A172 (cell line): ENCODE measurements around the gene OPN4. TPM values are rescaled to one million over a fixed set of nuclear protein-coding genes. Genes with fewer than 3 reads are reported as not detected.
A peak's percentile ranks its signal among the peaks of the same experiment; 100 is the strongest.

Experiments used
- DNase-seq: peaks from one replicate; pipeline ENCODE4 v3.0.0-alpha.2; 2015; ENCODE audit warnings: low spot score
- total RNA-seq: library from RNA; depleted of rRNA; stranded (reverse); fragments of >200 nt; shearing (Covaris generic); gene quantifications from 2 replicates; pipeline ENCODE4 v1.2.3, GENCODE V29; 2014

Gene OPN4
- total RNA-seq, 1 experiment from 2014 or later: not detected

DNA sequence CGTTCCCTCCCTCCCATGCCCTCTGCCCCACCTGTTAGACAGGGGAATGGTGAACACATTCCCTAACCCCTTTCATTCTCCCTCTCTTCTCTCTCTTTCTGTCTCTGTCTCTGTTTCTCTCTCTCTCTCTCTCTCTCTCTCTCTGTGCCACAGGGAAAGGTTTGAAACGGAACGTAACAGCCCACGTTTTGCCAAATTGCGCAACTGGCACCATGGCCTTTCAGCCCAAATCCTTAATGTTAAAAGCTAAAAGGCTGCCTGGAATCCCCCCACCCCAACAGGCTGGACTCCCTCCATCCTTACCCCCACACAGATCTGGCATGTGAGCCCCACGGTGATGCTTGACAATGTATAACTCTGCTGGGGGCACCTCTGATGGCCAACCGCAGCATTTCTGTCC lies 44.8 kb downstream of the OPN4 start:
- no peak for DNase-seq

DNA sequence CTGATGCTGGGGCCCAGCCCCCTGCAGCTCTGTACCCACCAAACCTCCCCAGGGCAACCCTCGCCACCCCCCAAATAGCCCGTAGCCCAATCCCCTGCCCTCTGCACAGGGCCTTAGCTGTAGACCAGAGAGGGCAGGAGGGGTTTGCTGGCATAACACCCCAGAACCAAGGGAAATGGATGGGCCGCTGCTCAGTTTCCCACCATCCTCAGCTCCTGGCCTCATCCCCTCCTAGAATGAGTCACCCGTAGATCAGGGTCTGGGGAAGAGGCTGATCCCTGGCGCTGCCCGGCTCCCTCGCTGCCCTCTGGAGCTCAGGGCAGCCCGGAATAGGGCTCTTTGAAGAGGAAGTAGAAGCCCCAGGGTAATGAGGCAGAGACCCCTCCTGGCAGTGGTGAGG lies 45.2 kb downstream of the OPN4 start:
- DNase-seq: no peak

DNA sequence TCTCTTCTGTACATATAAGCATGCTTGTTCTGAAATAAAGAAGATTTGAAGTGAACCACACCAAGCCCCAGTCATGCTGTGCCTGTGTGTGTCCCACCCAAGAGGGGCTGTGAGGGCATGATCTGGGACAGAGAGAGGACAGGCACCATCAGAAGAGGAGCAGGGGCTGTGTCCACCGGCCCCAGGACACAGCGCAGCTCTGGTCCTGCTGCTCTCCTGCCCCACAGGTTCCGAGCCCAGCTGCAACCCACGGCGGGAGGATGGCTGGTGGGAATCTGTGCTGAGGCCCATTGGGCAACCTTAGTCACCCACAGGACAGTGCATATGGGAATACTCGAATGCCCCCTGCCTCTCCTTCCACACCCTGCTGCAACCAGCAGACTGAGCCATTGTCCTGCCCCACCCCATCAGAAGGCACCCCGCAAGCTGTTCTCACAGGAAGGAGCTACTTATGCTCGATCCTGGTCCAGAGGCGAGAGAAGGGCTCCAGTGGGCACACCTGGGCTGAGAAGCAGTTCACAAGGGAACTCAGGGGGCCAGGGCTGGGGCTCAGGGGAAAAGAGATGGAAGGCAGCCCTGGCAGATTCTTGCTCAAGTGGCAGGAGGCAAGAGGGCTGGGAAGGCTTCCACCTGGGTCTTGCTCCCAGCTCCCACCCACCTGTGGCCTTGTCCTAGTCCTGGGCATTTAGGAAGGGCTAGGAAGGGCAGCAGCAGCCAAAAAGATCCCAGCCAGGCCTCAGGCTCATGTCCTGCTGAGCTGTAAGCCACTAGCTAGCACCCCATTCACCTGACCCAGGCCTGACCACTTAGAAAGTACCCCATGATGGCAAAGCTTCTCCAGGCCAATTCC lies 45.9 kb downstream of the OPN4 start:
- DNase-seq: no peak

DNA sequence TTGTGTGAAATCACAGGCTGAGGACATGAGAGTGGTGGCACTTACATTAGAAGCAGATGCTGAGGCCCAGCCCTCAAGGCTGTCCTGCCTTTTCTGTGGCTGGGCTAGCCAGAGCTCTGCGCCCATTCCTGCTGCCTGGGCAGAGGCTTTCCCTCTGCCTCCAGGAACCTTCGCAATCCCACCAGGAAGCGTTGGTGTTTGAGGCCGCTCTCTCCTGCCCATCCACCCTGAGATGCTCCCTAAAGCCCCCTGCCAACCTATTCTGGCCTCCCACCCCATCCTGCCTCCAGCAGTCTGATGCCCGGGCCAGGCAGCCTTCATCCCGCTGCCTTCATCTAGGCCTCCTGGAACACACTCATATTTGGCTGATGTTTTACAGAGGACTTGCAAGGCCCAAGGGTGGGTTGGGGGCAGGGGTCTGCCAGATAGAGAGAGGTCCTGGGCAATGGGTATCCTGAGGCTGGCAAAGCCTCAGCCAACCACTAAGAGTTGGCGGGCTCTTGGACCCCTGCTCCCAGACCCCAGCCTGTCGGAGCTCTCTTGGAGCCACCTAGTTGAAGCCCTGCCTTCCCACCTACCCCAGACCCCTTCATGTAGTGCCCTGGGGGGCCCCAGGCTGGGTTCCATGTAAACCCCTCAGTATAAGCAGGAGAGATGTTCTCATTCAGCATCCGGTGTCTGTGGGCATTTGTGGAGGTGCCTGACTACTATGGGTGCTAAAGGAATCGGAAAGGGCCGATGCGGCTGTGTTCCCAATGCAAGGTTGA lies 46.7 kb downstream of the OPN4 start:
- no peak for DNase-seq

DNA sequence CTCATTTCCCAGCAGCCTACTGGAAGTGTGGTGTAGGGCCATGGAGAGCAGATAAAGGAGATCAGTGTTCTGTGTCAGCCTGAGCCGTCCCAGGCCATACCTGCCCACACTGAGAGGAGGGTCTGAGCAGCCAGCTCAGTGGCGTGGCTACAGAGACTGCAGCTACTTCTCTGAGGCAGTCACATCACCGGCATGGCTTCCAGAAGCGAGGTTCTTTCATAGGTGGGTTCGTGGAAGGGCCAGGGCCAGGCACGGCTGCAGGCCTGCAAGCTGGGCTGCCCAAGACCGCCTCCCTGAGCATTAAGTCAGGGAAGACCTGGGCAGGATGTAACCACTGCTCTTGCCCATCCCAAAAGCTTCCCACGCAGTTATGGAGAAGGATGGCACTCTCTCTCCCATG lies 48.8 kb downstream of the OPN4 start:
- no peak for DNase-seq

DNA sequence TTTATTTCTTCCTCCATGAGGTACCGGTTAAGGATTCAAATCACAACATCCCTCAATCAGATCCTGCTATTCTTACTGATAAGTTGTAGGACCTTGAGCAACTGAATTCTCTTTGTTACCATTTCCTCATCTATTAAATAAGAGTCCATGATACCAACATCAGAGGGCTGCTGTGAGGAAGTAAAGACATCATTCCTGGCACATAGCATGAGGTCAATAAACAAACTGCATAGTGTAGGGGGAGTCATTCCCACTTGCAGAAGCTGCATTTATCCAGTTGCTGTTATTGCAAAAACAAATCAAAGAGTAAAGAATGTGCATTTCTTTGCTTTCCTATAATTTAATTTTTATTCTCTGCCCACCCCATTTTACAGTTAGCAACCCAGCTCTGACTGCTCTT lies 50.8 kb downstream of the OPN4 start:
- DNase-seq: no peak

DNA sequence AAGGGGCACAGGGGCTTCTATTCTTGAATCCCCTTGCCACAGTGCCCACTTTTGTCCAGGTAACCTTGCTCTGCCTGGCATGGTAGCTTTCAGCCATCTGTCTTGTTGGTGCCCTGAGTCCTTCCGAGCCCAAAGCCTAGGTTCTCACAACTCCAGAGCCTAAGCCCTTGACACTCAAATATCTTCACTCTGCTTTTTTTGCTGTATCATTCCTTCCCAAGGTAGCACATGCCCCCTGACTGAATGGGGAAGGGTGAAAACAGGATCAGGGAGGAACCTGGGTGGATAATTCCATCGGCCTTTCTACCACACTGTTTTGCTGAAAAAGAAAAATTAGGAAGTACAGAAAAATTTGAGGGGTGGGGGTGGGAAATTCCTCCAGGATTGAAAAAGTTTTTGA lies 51.6 kb downstream of the OPN4 start:
- DNase-seq: no peak

DNA sequence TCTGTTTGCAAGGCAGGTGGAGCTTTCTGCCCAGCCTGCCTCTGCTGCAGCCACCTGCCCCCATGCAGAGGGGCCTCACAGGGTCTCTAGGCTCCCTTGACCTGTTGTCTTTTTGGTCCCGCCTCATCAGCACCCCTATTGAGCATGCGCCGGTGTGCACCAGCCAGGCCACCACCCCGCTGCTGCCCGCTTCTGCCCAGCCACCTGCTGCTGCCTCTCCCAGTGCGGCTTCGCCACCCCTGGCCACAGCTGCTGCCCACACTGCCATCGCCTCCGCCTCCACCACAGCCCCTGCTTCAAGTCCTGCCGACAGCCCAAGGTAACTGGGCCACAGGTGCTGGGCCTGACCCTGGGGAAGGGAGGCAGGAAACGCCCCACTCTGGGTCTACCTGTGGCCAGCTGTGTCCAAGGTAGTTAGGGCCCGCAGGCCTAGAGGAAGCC lies 52.1 kb downstream of the OPN4 start:
- no peak for DNase-seq

DNA sequence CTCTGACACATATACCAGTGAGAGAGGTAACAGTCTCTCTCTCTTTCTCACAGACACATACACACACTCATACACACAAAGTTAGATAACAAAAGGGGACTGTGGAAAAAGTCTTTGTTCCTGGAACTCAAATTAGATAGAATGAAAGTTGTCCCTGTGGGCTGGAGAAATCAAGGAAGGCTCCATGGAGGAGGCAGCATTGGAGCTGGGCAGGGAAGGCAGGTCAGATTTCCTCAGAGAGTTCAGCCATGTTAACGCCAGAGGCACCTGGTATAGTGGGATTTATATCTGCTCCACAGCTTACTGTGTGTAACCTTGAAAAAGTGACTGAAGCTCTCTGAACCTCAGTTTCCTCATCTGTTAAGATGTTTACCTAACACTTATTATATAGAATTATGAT lies 52.6 kb downstream of the OPN4 start:
- DNase-seq: no peak

DNA sequence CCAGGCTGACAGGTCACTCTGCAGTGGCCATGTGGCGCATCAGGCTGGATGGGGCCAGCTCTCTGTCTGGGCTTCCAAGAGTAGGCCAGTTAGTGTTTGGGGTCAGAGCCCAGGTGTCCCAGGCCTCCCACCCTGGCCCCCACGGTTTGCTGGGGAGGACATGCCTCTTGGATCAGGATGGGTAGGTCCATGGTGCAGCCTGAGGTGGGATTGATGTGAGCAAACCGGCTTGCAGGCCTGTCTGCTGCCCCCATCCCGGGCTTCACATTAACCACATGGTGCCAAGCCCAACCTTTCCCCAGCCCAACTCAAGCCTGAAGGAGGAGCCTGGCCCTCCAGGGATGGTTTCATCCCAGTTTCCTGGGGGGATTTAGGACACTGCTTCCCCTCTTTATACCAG lies 53.2 kb downstream of the OPN4 start:
- DNase-seq: no peak

DNA sequence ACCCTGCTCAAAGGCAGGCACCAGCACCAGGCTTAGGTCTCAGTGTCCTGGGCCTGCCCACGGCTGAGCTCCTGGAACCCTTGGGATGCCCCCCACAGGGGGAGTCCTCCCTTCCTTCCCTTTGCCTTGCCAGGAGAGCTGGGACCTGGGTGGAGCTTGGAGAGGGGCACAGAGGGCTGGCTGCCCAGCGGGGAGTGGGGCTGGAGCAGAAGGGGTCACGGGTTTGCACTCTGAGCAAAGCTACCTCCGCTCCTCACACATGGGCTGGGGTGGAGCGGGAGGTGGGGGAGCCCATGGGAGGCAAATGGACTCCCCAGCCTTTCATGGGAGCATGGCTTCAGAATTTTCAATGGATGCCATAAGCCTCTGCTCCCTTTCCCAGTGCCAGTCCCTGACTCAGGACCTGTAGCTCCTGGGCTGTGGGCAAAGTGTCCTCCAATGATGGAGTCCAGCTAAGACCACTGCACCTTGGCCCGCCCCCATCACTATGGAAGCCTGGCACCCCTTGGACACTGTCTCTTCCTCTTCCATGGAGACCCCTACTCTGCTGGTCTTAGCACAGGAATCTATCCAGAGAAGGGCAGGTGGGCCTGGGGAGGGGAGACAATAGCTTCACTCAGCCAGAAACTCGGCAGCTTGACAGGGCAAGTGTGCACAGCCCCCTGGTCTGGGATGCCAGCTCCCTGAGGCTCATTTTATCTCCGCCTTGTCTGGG lies 53.9 kb downstream of the OPN4 start:
- no peak for DNase-seq

DNA sequence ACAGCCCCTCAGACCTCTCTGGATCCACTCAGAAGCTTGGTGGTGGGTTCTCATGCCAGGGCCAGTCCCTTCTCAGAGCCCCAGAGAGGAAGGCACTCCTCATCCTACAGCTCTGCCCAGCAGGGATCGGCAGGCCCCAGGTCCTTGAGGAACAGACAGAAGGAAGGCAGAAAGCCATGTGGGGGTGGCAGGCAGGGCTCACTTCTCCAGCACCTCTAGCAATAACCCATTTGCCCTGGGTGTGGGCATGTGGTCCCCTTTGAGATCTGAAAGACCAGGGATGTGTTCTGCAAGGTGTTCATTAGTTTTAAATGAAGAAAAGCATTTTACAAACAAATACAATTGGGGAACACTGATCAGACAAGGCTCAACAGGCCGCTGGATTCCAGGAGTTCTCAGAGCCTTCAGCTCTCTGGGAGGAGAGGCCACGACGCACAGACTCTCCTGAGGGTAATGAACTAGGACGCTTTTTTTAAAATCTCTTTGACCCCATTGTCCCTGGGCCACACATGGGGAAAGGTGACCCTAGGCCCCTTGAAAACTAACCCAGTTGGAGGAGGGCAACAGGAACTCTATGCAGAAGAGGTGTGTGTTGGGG lies 54.5 kb downstream of the OPN4 start:
- no peak for DNase-seq

DNA sequence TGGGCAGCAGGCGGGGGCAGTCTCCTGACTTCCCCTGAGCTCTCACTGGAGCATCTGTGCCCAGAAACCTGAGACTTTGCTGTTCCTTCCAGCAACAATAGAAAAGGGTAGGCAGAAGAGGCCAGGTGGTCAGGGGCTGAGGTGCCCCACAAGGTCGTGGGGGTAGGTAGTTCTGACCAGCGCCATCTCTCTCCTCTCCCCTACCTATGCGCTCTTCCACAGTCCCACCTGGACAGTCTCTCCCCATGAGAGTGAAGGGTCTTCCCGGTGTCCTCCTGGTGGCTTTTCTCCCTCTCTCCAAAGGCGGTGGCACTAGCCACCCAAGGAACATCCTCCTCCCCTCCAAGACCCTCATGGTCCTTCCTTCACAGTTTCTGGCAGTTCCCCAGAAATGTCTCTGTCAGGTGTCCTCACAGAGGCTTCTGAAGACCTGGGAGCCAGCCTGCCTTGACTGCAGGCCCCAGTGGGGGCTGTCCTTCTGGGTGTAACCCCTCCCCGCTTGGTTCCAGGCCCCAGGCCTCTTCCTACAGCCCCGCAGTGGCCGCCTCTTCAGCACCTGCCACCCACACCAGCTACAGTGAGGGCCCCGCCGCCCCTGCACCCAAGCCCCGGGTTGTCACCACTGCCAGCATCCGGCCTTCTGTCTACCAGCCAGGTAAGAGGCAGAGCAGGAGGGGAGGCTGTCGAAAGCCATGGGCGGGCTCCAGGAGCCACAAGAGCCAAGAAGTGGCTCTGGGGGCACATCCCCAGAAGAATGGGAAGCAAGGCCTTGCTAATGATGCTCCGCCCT lies 55.2 kb downstream of the OPN4 start:
- no peak for DNase-seq

DNA sequence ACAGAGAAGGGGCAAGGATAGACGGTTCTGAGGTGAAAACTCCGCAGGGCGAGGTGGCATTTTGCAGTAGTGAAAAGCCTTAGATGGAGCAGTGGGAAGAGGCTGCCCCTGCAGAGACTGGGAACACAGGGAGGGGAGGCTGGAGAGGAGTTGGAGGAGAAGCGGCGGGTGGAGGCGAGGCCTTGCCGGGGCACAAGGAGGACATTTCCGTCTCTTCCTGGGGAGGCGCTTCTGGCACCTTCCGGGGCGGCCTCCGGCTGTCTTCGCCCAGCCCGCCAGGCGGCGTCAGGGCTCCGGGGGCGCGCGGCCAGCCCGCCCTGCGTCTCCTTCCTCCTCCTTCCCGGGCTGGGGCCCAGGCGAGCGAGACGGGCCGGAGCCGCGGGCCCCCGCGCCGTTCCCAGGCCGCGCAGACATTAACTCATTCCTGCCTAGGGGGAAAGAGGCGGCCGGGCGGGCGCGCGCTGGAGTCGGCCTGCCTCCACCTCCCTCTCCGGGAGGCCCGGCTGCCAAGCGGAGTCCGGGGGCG lies 56.7 kb downstream of the OPN4 start:
- DNase-seq: peak; percentile 79

DNA sequence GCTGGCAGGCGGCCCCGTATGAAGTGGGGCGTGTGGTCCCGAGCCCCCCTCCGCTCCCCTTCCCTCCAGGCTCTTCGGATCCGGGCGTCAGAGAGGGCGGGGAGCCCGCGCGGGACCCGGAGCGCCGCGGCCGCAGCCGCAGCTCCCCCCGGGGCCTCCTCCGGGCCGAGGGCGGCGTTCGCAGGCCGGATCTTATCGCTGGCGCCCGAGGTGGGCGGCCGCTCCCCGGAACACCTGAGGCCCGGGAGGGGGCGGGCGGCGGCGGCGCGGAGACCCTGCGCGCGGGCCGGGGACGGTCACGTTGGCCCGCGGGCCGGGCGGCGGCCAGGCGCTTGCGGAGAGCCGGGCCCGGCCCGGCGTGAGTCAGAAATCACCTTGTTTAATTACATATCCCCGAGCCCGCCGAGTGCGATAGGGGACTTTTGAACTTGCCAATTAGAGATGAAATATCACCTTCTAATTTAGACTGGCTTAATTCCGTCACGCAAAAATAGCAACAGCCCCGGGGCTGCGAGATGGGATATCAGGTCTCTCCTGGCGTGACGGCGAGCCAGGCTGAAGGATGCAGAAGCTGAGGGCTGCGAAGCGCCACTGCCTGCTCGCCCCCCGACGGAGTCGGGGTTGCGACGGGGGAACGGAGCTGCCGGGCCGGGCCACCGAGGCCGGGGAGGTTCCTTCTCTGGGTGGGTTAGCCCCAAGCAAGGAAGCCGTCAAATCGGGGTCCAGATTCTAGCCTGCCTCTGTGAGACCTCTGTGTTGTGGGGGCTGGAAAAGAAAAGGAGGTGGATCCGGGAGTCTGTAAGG lies 57.4 kb downstream of the OPN4 start:
- peak; percentile 25 for DNase-seq

DNA sequence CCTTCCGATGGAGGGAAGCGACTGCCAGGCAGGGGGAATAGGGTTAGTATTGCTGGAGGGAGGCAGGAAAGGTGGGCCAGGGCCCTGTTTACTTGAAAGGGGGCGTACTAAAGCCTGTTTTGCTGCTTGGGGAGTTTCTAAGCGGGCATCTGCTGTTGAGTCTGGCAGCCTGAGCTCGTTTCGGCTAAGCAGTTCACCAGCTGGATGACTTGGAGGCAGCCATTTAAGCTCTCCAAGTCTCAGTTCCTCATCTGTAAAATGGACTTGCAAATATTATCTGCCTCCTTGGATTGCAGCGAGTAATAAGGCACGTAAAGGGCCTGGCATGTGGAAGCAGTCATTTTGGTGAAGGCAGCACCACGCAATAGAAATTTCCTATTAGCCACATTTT lies 58.0 kb downstream of the OPN4 start:
- no peak for DNase-seq

DNA sequence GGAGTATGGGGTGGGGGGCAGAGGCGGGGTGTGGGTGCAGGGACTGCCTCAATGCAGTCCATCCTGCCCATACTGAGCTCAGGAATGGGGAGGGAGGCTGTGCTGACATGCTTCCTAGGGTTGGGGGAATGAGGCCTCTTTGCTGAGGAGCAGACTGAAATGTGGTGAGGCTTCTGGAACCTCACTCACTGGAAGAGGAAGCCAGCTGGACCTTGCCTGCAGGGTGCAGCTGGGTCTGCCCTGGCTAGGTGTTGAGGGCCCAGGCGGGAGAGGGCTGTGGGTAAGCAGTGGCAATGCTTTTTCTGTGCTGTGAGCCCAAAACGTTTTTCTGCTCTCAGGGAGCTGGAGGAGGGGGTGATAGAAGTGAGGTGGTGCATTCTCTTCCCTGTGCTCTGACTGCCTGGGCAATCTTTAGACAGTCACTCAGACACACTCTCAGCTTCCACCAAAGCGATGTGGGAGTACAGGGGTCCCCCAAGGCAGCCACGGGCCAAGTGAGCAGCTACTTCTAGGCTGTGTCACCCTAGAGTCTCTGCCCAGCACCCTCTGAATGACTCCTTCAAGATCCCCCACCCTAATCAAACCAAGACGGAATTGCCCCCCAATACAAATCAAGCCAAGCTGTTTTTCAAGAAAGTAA lies 60.9 kb downstream of the OPN4 start:
- DNase-seq: no peak

DNA sequence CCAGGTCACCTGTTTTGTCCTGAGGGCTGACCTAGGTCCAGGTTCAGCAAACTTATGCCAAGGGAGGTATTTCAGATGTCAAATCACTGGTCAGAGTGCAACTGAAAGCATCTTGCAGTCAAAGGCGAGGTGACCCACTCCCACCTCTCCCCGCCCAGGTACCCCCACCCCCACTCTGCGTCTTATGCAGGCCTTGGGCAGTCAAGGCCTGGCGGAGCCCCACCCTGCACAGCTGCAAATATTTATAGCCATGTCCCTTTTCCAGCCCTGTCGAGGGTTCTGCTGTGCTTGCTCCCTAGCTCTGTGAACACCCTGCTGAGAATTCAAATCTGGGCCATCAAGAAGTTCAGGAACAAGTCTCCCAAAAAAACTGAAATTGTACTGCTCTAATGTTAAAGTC lies 61.5 kb downstream of the OPN4 start:
- DNase-seq: no peak
